HG02798 (cell line): ENCODE results near the gene NSRP1.
A peak's percentile ranks its signal among the peaks of the same experiment; 100 is the strongest.
"Not testable (repeated sequence)": the region's sequence is repeated elsewhere in the genome, so short reads cannot be mapped to it uniquely, and the experiment has no call there.

Experiments used
- ATAC-seq: cut with Tn5 transposase; IDR thresholded peaks from one replicate; pipeline ENCODE4 v1.9.1; 2021; ENCODE audit warnings: mild to moderate bottlenecking; ENCODE audit not compliant: unreplicated experiment, poor library complexity

NSRP1 gene

GRCh38 chr17:30174556-30174955 lies 57.9 kb downstream of the NSRP1 start:
- no peak for ATAC-seq

GRCh38 chr17:30176855-30177254 lies 60.2 kb downstream of the NSRP1 start:
- ATAC-seq = no peak

- ATAC-seq = no peak
Observed at GRCh38 chr17:30186761-30187160, 70.1 kb downstream of the NSRP1 start.

- no peak for ATAC-seq
Observed at GRCh38 chr17:30187573-30187972, 71.0 kb downstream of the NSRP1 start.

GRCh38 chr17:30188211-30188939 lies 71.8 kb downstream of the NSRP1 start:
- no peak for ATAC-seq

- ATAC-seq = no peak
Observed at GRCh38 chr17:30191072-30191471, 74.5 kb downstream of the NSRP1 start.

- no peak for ATAC-seq
Observed at GRCh38 chr17:30196504-30196903, 79.9 kb downstream of the NSRP1 start.

- ATAC-seq = no peak
Observed at GRCh38 chr17:30197416-30197815, 80.8 kb downstream of the NSRP1 start.

- ATAC-seq = no peak
Observed at GRCh38 chr17:30199600-30199999, 83.0 kb downstream of the NSRP1 start.

- ATAC-seq = no peak
Observed at GRCh38 chr17:30200106-30200505, 83.5 kb downstream of the NSRP1 start.

GRCh38 chr17:30200656-30201055 lies 84.0 kb downstream of the NSRP1 start:
- ATAC-seq = not testable (repeated sequence)

- no peak for ATAC-seq
Observed at GRCh38 chr17:30203471-30203981, 86.9 kb downstream of the NSRP1 start.

- ATAC-seq = no peak
Observed at GRCh38 chr17:30207655-30208054, 91.0 kb downstream of the NSRP1 start.

GRCh38 chr17:30208214-30208613 lies 91.6 kb downstream of the NSRP1 start:
- ATAC-seq = no peak

- ATAC-seq = no peak
Observed at GRCh38 chr17:30209930-30210329, 93.3 kb downstream of the NSRP1 start.

GRCh38 chr17:30210366-30210765 lies 93.8 kb downstream of the NSRP1 start:
- no peak for ATAC-seq

- no peak for ATAC-seq
Observed at GRCh38 chr17:30210901-30211300, 94.3 kb downstream of the NSRP1 start.

GRCh38 chr17:30211371-30211770 lies 94.8 kb downstream of the NSRP1 start:
- ATAC-seq = no peak

GRCh38 chr17:30212750-30213149 lies 96.1 kb downstream of the NSRP1 start:
- ATAC-seq = peak; percentile 78

- ATAC-seq = no peak
Observed at GRCh38 chr17:30217054-30217453, 100.4 kb downstream of the NSRP1 start.

GRCh38 chr17:30217746-30218245 lies 101.2 kb downstream of the NSRP1 start:
- ATAC-seq = no peak

GRCh38 chr17:30218799-30219198 lies 102.2 kb downstream of the NSRP1 start:
- no peak for ATAC-seq
